Vagina (tissue), 2 donors: ENCODE measurements around the gene DNAJC7.

Experiments used
- POLR2A ChIP-seq, 2 donors: fragments of 450-650 bp; IDR thresholded peaks; one replicate each; pipeline ENCODE4 v1.6.1; 2017; ENCODE audit warnings: antibody characterized with exemption in 2 of 2, mild to moderate bottlenecking in 2 of 2, moderate library complexity in 2 of 2
- POLR2AphosphoS5 ChIP-seq, 2 donors: sonication (generic); formaldehyde crosslinking; IDR thresholded peaks; one replicate each; pipeline ENCODE4 v1.9.0; 2017; ENCODE audit warnings: antibody characterized with exemption in 2 of 2, mild to moderate bottlenecking in 2 of 2, low read depth in 1 of 2; ENCODE audit not compliant: insufficient read depth in 1 of 2
- TF ChIP-seq, protein P1 (sequence below), 3 experiments: fragments of 450-650 bp in 2 of 3; fragments of 200-600 bp in 1 of 3; sonication (generic) in 1 of 3; IDR thresholded peaks; one replicate each; pipeline ENCODE4 v1.5.1; 2017 to 2019; ENCODE audit warnings: antibody characterized with exemption in 3 of 3, mild to moderate bottlenecking in 2 of 3, moderate library complexity in 2 of 3

DNA sequence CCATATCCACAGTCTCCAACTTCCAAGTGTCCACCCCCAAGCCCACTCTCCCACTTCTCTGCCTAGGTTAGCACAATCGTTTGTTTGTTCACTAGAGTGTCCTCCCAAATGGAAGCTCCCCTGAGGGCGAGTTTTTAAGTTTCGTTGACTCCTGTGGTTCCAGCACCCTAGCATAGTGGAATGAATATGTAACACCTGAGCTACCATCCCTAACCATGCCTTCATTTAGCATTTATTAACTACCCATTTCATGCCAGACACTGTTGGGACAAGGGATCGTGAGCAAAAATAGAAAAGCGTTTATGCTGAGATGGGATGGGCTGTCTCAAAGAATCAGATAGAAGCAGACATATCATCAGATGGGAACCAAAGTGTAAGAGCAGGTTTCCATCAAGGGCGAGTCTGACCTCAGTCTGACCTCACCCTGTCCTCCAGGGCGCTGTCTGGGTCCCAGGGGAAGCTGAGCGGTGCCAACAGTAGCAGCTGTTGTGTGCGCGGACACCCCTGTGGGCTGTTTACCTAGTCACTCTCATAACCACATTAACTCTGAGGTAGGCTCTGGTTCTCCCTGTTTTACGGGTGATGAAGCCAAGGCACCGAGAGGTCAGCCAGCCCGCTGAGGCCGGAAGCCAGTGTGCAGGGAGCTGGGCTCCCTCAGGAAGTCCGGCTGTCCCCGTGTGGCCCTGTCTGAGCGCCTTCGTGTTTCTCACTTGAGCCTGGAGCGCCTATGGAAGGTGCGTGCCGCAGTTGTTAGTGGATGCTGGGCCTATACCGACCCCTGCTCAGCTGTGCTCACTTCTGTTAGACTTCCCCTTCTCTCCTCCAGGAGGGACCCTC lies 44.5 kb downstream of the DNAJC7 start:
- TF ChIP-seq POLR2A (IDR thresholded peaks at IDR 0.05) (no peak), POLR2AphosphoS5 (IDR thresholded peaks at IDR 0.05; ENCODE audit: insufficient read depth in 1 of 2, low read depth in 1 of 2) (peak in 1 of 2 donors; percentile 7)
- TF ChIP-seq, protein P1, sequence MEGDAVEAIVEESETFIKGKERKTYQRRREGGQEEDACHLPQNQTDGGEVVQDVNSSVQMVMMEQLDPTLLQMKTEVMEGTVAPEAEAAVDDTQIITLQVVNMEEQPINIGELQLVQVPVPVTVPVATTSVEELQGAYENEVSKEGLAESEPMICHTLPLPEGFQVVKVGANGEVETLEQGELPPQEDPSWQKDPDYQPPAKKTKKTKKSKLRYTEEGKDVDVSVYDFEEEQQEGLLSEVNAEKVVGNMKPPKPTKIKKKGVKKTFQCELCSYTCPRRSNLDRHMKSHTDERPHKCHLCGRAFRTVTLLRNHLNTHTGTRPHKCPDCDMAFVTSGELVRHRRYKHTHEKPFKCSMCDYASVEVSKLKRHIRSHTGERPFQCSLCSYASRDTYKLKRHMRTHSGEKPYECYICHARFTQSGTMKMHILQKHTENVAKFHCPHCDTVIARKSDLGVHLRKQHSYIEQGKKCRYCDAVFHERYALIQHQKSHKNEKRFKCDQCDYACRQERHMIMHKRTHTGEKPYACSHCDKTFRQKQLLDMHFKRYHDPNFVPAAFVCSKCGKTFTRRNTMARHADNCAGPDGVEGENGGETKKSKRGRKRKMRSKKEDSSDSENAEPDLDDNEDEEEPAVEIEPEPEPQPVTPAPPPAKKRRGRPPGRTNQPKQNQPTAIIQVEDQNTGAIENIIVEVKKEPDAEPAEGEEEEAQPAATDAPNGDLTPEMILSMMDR (IDR thresholded peaks at IDR 0.05), result no peak
